Measurements from ENCODE around the gene MYO9B. TPM values are rescaled to one million over a fixed set of nuclear protein-coding genes. Genes with fewer than 3 reads are reported as not detected.

The MYO9B gene
- total and polyA plus RNA-seq, 9 of the 15 experiments (the other 6 are each of a cell fraction or from before 2014, with no cell fraction given): 2.4 to 77.6 (median 23.0) TPM

GRCh38 chr19:17070912-17071311 is 4.7 kb upstream of the MYO9B start (continued):
- no peak for TF ChIP-seq FOXP4 (CRISPR knock-in tag; IDR thresholded peaks at IDR 0.05; ENCODE audit: borderline replicate concordance)
- no peak for TF ChIP-seq HDAC1 (IDR thresholded peaks at IDR 0.05)
- TF ChIP-seq NFIX (CRISPR knock-in tag; IDR thresholded peaks at IDR 0.05; ENCODE audit: low read depth): no peak
- no peak for TF ChIP-seq ETV6 (IDR thresholded peaks at IDR 0.05; ENCODE audit: borderline replicate concordance in 1 of 2, low read depth in 2 of 2, low read length in 1 of 2)
- no peak for TF ChIP-seq ETV6 (CRISPR knock-in tag; IDR thresholded peaks at IDR 0.05; ENCODE audit: borderline replicate concordance)
- no peak for TF ChIP-seq ZNF282 (CRISPR knock-in tag; IDR thresholded peaks at IDR 0.05)
- no peak for TF ChIP-seq CBFB (CRISPR knock-in tag; IDR thresholded peaks at IDR 0.05)
- no peak for TF ChIP-seq BMI1 (IDR thresholded peaks at IDR 0.05; ENCODE audit: low read length)
